ENCODE results near the gene KRT24.

Gene KRT24

GRCh38 chr17:40687106-40687505 lies 16.4 kb downstream of the KRT24 start:
- DNase-seq, result no peak

GRCh38 chr17:40686192-40686591 lies 17.4 kb downstream of the KRT24 start:
- DNase-seq, result no peak

- no peak for DNase-seq
These were observed 22.6 kb downstream of the KRT24 start for GRCh38 chr17:40680998-40681397.

GRCh38 chr17:40679523-40679907 lies 24.0 kb downstream of the KRT24 start:
- no peak for DNase-seq

- no peak for DNase-seq
These were observed 24.5 kb downstream of the KRT24 start for GRCh38 chr17:40678902-40679522.

GRCh38 chr17:40675905-40676304 lies 27.6 kb downstream of the KRT24 start:
- DNase-seq, result no peak

GRCh38 chr17:40672654-40673053 lies 30.9 kb downstream of the KRT24 start:
- no peak for DNase-seq

- no peak for DNase-seq
These were observed 32.3 kb downstream of the KRT24 start for GRCh38 chr17:40671282-40671681.

- DNase-seq, result no peak
These were observed 37.2 kb downstream of the KRT24 start for GRCh38 chr17:40666331-40666730.

GRCh38 chr17:40664582-40665333 lies 38.8 kb downstream of the KRT24 start, which contains the start of gene KRT222:
TSS of gene KRT222 (minus strand) at chr17:40665177. CDS start at chr17:40665099, 78 bp downstream.
- DNase-seq, result peak; percentile 4

- DNase-seq, result no peak
These were observed 40.3 kb downstream of the KRT24 start for GRCh38 chr17:40663252-40663651.

- DNase-seq, result no peak
These were observed 43.6 kb downstream of the KRT24 start for GRCh38 chr17:40659911-40660310.

GRCh38 chr17:40658396-40658795 lies 45.2 kb downstream of the KRT24 start:
- no peak for DNase-seq

GRCh38 chr17:40651939-40652338 lies 51.6 kb downstream of the KRT24 start:
- no peak for DNase-seq

GRCh38 chr17:40648384-40648968 lies 55.1 kb downstream of the KRT24 start:
- peak; percentile 47 for DNase-seq

Measured in NCI-H510A treated with DMSO at 0.1 percent for 48 hours (cell line).